ENCODE results near the gene MITD1.

MITD1 gene

GRCh38 chr2:99153921-99154604, 26.8 kb downstream of the MITD1 start:
- DNase-seq: peak; percentile 28

DNA sequence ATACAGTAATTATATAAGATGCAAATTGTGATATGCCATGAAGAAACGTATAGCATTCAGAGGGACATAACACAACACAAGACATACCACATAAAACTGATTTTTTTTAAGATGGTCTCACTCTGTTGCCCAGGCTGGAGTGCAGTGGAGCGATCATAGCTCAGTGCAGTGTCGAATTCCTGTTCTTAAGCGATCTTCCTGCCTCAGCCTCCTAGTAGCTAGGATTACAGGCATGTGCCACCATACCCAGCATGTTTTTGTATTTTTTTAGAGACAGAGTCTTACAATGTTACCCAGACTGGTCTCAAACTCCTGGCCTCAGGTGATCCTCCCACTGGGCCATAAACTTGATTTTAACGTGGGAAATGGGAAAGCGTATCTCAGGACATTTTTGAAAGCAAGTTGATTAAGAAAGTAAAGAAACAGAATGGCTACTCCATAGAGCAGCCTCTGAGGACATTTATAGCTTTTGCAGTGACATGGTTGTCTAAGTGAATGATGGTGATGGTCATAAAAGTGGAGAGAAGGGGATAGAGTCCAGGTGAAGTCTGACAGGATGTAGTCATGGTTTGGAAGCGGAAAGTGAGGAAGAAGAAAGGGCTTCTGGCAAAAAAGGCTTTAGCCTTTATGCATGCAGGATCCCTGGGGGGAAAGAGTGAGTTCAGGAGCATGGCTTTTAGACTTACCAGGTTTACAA, 28.5 kb downstream of the MITD1 start:
- DNase-seq: no peak

GRCh38 chr2:99150706-99151105, 30.2 kb downstream of the MITD1 start:
- DNase-seq: no peak

DNA sequence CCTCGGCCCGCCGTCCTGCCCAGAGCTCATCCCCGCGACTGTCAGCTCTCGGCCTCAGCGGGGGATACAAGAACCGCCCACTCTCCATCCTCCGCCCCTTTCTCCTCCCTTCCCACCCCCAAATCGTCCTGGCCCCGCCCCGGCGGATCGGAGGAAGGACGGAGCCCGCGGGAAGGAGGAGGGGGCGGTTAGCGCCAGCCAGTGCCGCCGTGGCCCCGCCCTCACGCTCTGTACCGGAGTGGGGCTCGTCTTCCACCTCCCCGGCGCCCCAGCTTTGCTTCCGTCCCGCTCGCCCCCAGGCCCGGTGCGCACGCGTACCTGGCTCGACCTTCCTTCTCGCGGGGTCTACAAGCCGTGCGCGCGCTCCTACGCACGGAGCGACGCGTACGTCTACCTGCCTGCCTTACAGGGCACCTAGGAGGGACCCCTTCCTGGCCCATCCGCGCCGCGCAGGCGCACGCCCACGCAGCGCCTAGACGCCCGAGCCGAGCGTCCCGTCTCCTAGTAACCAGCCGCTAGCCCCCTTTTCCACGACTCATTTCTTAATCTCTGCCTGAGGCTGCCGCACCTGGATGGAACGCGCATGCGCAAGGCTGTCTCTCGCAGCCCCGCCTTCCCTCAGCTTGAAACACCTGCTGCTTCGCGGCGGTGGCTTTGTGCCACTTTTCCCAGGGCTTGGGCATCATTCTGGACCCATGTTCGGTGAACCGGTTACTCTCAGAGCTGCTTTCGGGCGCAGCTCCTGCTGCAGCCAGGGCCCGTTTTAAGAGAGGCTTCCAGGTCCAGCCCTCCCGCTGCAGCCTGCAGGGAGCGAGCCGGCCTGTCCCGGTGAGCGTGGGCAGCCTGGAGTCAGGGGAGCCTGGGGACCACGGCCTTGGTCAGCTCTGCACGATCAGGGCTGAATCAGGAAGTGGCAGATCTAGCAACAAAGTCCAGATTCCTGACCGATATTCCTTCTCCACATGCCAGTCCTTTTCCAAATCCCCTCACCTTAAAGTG, 39.4 kb downstream of the MITD1 start, which contains the start of gene C2orf15:
C2orf15 (plus strand) TSS at position 598 of the 999 bp plus-strand sequence. CDS start 8,852 bp downstream, outside the sequence.
- DNase-seq: peak; percentile 85

- DNase-seq: no peak
Observed at GRCh38 chr2:99140860-99141109, 40.1 kb downstream of the MITD1 start.

DNA sequence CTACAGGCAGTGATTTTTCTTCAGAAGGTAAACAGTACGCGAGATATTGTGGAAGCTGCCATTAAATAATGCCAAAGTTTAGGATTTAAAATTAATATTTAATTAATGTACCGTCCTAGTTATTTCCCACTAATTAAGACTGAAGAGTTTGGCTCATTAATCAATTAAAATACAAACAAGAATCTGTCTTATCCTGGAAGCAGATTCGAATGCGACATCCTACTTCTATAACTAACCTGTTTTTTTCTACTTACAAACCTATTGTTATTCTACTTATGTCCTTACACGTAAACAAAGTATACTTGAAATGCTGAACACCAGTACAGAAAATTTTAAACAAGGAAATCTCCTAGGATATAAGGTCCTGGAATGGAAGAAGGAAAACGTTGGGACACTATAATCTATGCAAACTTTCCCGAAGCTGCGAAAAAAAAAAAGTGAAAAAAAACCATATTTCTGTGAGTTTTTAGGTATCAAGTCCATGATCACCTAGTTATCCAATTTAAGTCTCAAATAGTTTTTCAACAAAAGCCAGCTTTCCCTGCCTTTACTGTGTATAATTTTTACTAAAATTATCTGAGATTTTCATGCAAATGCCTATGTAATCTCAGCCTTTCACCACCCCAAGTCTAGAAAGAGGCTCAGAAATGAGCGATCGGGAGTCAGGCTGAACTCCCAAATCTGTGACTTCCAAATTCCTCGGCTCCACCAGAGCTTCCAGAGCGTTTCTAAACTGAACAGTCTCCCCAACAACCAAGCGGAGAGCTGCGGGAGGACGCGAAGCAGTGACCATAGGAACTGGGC, 40.6 kb downstream of the MITD1 start:
- no peak for DNase-seq

DNA sequence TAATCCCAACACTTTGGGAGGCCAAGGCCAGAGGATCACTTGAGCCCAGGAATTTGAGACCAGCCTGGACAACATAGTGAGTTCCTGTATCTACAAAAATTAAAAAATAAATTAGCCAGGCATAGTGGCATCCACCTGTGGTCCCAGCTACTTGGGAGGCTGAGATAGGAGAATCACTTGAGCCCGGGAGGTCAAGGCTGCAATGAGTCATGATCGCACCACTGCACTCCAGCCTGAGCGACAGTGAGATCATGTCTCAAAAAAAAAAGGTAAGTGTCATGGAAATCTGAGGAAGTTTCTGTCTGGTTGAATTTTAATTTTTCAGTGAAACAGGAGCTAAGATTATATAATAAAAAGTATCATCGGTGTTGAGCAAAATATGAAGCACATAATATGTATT, 41.9 kb downstream of the MITD1 start:
- DNase-seq: no peak

- DNase-seq: peak; percentile 18
Observed at GRCh38 chr2:99135044-99135556, 45.8 kb downstream of the MITD1 start.

GRCh38 chr2:99127981-99128380, 52.9 kb downstream of the MITD1 start:
- DNase-seq: no peak

All from OCI-M1 (cell line).